ENCODE measurements around the gene ALDH1B1.

ALDH1B1 gene

GRCh38 chr9:38346811-38347210, 45.7 kb upstream of the ALDH1B1 start:
- TF ChIP-seq REST (IDR thresholded peaks at IDR 0.05; ENCODE audit: insufficient read depth in 1 of 2, low read depth in 2 of 2, low read length in 2 of 2): no peak
- no peak for TF ChIP-seq TAF1 (IDR thresholded peaks at IDR 0.05; ENCODE audit: borderline replicate concordance, insufficient read depth, low read length)
- TF ChIP-seq POLR2AphosphoS5 (IDR thresholded peaks at IDR 0.05; ENCODE audit: low read depth, low read length): no peak
- TF ChIP-seq SIN3A (IDR thresholded peaks at IDR 0.05; ENCODE audit: borderline replicate concordance, insufficient read depth, low read length): no peak
- TF ChIP-seq FOXP2 (optimal IDR thresholded peaks at IDR 0.05; ENCODE audit: borderline replicate concordance, extremely low read depth, extremely low read length, insufficient read depth): no peak

GRCh38 chr9:38347271-38347671, 45.2 kb upstream of the ALDH1B1 start:
- TF ChIP-seq SIN3A (IDR thresholded peaks at IDR 0.05; ENCODE audit: borderline replicate concordance, insufficient read depth, low read length) (no peak), TAF1 (IDR thresholded peaks at IDR 0.05; ENCODE audit: borderline replicate concordance, insufficient read depth, low read length) (no peak), FOXP2 (optimal IDR thresholded peaks at IDR 0.05; ENCODE audit: borderline replicate concordance, extremely low read depth, extremely low read length, insufficient read depth) (no peak), POLR2AphosphoS5 (IDR thresholded peaks at IDR 0.05; ENCODE audit: low read depth, low read length) (no peak), REST (IDR thresholded peaks at IDR 0.05; ENCODE audit: insufficient read depth in 1 of 2, low read depth in 2 of 2, low read length in 2 of 2) (no peak)

- no peak for TF ChIP-seq POLR2AphosphoS5 (IDR thresholded peaks at IDR 0.05; ENCODE audit: low read depth, low read length)
- no peak for TF ChIP-seq SIN3A (IDR thresholded peaks at IDR 0.05; ENCODE audit: borderline replicate concordance, insufficient read depth, low read length)
- no peak for TF ChIP-seq FOXP2 (optimal IDR thresholded peaks at IDR 0.05; ENCODE audit: borderline replicate concordance, extremely low read depth, extremely low read length, insufficient read depth)
- TF ChIP-seq TAF1 (IDR thresholded peaks at IDR 0.05; ENCODE audit: borderline replicate concordance, insufficient read depth, low read length): no peak
- no peak for TF ChIP-seq REST (IDR thresholded peaks at IDR 0.05; ENCODE audit: insufficient read depth in 1 of 2, low read depth in 2 of 2, low read length in 2 of 2)
These were observed 44.6 kb upstream of the ALDH1B1 start for GRCh38 chr9:38347946-38348345.

- TF ChIP-seq SIN3A (IDR thresholded peaks at IDR 0.05; ENCODE audit: borderline replicate concordance, insufficient read depth, low read length): no peak
- no peak for TF ChIP-seq FOXP2 (optimal IDR thresholded peaks at IDR 0.05; ENCODE audit: borderline replicate concordance, extremely low read depth, extremely low read length, insufficient read depth)
- TF ChIP-seq REST (IDR thresholded peaks at IDR 0.05; ENCODE audit: insufficient read depth in 1 of 2, low read depth in 2 of 2, low read length in 2 of 2): no peak
- TF ChIP-seq TAF1 (IDR thresholded peaks at IDR 0.05; ENCODE audit: borderline replicate concordance, insufficient read depth, low read length): no peak
- no peak for TF ChIP-seq POLR2AphosphoS5 (IDR thresholded peaks at IDR 0.05; ENCODE audit: low read depth, low read length)
These were observed 42.0 kb upstream of the ALDH1B1 start for GRCh38 chr9:38350529-38350928.

Data from PFSK-1 (cell line).